ENCODE data around the gene HIRA.

DNA sequence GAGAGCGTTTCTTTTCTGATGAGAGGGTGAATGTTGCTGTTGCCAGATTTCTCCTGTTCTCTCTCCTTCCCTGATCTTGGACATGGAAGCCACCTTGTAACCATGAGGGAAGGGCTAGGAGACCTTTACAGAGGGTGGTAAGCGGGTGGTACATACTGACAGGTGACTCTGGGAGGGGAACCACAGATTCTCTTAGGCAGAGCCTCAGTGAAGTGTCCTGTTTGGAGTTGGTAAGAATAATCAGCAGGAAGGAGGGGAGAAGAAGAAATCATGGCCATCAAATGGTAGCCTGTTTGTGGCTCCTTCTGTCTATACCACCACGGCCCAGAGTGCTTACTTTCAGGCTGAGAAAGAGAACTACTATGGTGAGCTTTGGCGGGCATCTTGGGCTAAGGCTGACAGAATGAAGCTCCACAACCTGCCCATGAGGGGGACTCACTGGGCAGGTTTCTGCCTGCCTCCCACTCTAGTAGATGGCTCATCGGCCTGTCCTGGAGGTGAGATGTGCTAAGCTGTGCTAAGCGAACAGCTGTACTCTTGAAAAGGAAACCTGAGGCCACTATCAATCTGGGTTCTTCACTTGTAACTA, 84.8 kb downstream of the HIRA start:
- TF ChIP-seq, protein P1, sequence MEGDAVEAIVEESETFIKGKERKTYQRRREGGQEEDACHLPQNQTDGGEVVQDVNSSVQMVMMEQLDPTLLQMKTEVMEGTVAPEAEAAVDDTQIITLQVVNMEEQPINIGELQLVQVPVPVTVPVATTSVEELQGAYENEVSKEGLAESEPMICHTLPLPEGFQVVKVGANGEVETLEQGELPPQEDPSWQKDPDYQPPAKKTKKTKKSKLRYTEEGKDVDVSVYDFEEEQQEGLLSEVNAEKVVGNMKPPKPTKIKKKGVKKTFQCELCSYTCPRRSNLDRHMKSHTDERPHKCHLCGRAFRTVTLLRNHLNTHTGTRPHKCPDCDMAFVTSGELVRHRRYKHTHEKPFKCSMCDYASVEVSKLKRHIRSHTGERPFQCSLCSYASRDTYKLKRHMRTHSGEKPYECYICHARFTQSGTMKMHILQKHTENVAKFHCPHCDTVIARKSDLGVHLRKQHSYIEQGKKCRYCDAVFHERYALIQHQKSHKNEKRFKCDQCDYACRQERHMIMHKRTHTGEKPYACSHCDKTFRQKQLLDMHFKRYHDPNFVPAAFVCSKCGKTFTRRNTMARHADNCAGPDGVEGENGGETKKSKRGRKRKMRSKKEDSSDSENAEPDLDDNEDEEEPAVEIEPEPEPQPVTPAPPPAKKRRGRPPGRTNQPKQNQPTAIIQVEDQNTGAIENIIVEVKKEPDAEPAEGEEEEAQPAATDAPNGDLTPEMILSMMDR (IDR thresholded peaks at IDR 0.05): no peak
- TF ChIP-seq POLR2A (IDR thresholded peaks at IDR 0.05): no peak
